KMS-11 (cell line): ENCODE data around the gene SUPT5H.

Source experiments
- H2AFZ ChIP-seq: fragments of 200-600 bp; sonication (generic); 2 replicates; pipeline ENCODE4 v1.6.1; 2016; ENCODE audit warnings: antibody characterized with exemption, mixed run types, low read depth
- H3K27ac ChIP-seq: fragments of 200-600 bp; sonication (generic); 2 replicates; pipeline ENCODE4 v1.6.1; 2016; ENCODE audit warnings: mild to moderate bottlenecking, mixed run types
- H3K27me3 ChIP-seq: fragments of 200-600 bp; sonication (generic); 2 replicates; pipeline ENCODE4 v1.6.1; 2017; ENCODE audit warnings: mild to moderate bottlenecking, low read depth, mixed run types, moderate library complexity; ENCODE audit not compliant: insufficient read depth
- H3K36me3 ChIP-seq: fragments of 200-600 bp; sonication (generic); 2 replicates; pipeline ENCODE4 v1.6.1; 2017; ENCODE audit warnings: mild to moderate bottlenecking, mixed run types; ENCODE audit not compliant: insufficient read depth
- H3K4me1 ChIP-seq: fragments of 200-600 bp; sonication (generic); 2 replicates; pipeline ENCODE4 v1.6.1; 2016; ENCODE audit warnings: mild to moderate bottlenecking, low read depth, mixed run types; ENCODE audit not compliant: poor library complexity, severe bottlenecking
- H3K4me2 ChIP-seq: fragments of 200-600 bp; sonication (generic); 2 replicates; pipeline ENCODE4 v1.7.0; 2016; ENCODE audit warnings: mild to moderate bottlenecking, mixed run types
- H3K4me3 ChIP-seq: fragments of 200-600 bp; sonication (generic); IDR thresholded peaks from 2 replicates; pipeline ENCODE4 v1.6.1; 2017; ENCODE audit warnings: low read depth, low read length, mixed read lengths; ENCODE audit not compliant: insufficient read depth
- H3K79me2 ChIP-seq: fragments of 200-600 bp; sonication (generic); 2 replicates; pipeline ENCODE4 v1.6.1; 2016; ENCODE audit warnings: low read depth, mixed run types; ENCODE audit not compliant: insufficient read depth
- H3K9ac ChIP-seq: fragments of 200-600 bp; sonication (generic); 2 replicates; pipeline ENCODE4 v1.6.1; 2016; ENCODE audit warnings: mild to moderate bottlenecking, mixed run types
- H4K20me1 ChIP-seq: fragments of 200-600 bp; sonication (generic); 2 replicates; pipeline ENCODE4 v1.6.1; 2016; ENCODE audit warnings: mild to moderate bottlenecking, mixed run types; ENCODE audit not compliant: insufficient read depth
- TF ChIP-seq, protein P1 (sequence below): fragments of 200-600 bp; sonication (generic); conservative IDR thresholded peaks from 2 replicates; pipeline ENCODE4 v1.6.1; 2017; ENCODE audit warnings: low read depth, mild to moderate bottlenecking, antibody characterized with exemption, low read length, moderate library complexity, mixed read lengths

Gene SUPT5H

DNA sequence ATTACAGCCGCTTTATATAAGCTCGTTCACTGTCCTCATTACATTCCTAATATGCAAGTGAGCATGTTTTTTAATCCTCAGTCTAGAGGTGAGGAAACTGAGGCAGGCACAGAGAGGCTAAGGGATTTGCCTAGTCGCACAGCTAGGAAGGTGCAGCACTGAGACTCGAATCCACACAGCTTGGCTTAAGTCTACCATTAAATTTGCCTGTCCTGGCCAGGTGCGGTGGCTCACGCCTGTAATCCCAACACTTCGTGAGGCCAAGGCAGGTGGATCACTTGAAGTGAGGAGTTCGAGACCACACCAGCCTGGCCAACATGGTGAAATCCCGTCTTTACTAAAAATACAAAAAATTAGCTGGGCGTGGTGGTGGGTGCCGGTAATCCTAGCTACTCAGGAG, 17.7 kb upstream of the SUPT5H start:
- TF ChIP-seq, protein P1, sequence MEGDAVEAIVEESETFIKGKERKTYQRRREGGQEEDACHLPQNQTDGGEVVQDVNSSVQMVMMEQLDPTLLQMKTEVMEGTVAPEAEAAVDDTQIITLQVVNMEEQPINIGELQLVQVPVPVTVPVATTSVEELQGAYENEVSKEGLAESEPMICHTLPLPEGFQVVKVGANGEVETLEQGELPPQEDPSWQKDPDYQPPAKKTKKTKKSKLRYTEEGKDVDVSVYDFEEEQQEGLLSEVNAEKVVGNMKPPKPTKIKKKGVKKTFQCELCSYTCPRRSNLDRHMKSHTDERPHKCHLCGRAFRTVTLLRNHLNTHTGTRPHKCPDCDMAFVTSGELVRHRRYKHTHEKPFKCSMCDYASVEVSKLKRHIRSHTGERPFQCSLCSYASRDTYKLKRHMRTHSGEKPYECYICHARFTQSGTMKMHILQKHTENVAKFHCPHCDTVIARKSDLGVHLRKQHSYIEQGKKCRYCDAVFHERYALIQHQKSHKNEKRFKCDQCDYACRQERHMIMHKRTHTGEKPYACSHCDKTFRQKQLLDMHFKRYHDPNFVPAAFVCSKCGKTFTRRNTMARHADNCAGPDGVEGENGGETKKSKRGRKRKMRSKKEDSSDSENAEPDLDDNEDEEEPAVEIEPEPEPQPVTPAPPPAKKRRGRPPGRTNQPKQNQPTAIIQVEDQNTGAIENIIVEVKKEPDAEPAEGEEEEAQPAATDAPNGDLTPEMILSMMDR: no peak
- Histone ChIP-seq H3K9ac (no peak overlapping the region), H3K27me3 (0 out of 2 replicates have a peak, but pooled peaks cover 3% of the 10 kb centered on the region), H3K4me1 (peaks cover 24% of the 10 kb centered on the region), H3K4me3 (no peak overlapping the region), H3K79me2 (no peaks in the 10 kb centered on the region), H3K4me2 (no peak overlapping the region), H4K20me1 (no peaks in the 10 kb centered on the region), H3K27ac (no peak overlapping the region), H3K36me3 (peaks cover 3% of the 10 kb centered on the region; the same call in 1 of the 2 replicates), H2AFZ (no peak overlapping the region)

DNA sequence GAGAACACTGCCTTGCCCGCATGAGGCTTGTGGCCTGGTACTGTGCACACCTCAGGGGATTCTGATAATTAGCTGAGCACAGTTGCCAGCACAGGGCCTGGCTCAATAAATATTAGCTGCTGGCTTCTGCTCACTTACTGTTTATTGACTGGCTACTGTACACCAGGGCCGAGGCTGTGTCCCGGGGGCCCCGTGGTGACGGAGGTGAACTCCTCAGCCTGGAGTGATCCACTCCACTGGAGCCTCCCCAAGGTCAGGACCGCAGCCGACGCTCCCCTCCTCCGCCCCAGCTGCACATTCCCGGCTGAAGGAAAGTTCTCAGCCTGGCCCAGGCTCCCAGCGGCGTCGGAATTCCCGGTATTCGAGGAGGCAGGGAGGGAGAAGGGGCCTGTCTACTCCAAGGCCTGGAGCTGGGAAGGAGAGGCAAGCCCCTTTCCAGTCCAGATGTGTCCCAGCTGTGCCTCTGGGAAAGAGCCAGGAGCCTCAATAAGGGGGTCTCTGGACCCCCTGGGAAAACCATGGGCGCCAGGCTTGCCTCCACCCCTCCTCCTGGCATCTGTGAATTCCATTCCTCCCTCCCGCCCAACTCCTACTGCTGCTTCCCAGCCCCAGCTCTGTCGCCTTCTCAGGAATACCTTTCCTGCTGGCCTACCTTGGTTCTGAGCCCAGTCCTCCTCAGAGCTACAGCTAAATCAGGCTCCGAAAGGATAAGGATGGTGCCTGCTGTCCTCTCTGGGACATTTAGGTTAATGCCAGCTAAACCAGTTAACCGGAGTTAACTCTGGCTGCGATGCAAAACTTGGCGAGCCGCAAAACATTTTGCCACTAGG, 16.9 kb upstream of the SUPT5H start:
- no peak overlapping the region for H3K4me2 ChIP-seq
- peaks cover 11% of the 10 kb centered on the region; the same call in 1 of the 2 replicates for H3K36me3 ChIP-seq
- no peaks in the 10 kb centered on the region for H4K20me1 ChIP-seq
- TF ChIP-seq, protein P1: no peak
- 0 out of 2 replicates have a peak, but pooled peaks cover 3% of the 10 kb centered on the region for H3K27me3 ChIP-seq
- H3K4me3 ChIP-seq: no peak overlapping the region
- no peak overlapping the region for H3K9ac ChIP-seq
- H2AFZ ChIP-seq: no peak overlapping the region
- H3K79me2 ChIP-seq: 0 out of 2 replicates have a peak, but pooled peaks cover under 1% of the 10 kb centered on the region
- no peak overlapping the region for H3K27ac ChIP-seq
- H3K4me1 ChIP-seq: peaks cover 32% of the 10 kb centered on the region

DNA sequence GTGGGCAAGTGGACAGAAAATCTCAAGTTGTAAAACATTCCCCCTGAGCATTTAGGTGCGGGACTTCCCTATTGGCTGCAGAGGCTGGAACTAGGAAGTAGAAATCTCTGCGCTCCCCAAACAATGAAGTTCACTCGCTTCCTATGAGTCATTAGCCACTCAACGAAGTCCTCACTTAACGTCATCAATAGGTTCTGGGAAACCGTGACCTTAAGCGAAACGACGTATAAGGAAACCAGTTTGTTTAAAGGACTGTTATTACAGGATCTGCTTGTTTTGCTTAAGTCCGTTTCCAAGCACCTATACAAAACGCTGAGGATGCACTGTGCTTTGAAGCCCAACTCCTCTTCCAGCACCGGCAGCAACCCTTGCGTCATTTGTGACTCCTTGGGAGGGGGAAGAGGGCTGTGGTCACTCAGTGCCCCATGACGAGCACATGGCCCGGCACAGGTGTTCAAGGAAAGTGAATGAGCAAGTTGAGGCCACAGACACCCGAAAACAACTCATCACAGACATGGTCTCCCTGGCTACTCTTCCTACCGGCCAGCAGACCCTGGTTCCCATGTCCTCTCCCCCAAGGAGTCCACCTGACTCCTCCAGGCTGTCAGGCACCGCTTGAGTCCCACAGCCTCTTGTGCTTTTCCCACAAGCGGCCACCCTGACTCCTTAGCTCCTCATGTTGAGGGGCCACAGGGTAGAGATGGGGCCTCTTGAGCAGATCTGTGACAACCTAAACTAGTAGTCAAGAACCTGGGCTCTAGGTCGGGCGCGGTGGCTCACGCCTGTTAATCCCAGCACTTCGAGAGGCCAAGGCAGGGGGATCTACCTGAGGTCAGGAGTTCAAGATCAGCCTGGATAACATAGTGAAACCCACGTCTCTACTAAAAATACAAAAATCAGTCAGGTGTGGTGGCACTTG, 14.4 kb upstream of the SUPT5H start:
- Histone ChIP-seq H3K4me1 (peaks cover 47% of the 10 kb centered on the region), H3K27me3 (0 out of 2 replicates have a peak, but pooled peaks cover 3% of the 10 kb centered on the region), H3K4me3 (no peak overlapping the region), H4K20me1 (no peaks in the 10 kb centered on the region), H2AFZ (no peak overlapping the region), H3K36me3 (peaks cover 27% of the 10 kb centered on the region; the same call in 1 of the 2 replicates), H3K4me2 (no peak overlapping the region), H3K79me2 (peaks cover 23% of the 10 kb centered on the region), H3K9ac (no peak overlapping the region), H3K27ac (peak overlapping the region; percentile 49)
- TF ChIP-seq, protein P1: no peak

DNA sequence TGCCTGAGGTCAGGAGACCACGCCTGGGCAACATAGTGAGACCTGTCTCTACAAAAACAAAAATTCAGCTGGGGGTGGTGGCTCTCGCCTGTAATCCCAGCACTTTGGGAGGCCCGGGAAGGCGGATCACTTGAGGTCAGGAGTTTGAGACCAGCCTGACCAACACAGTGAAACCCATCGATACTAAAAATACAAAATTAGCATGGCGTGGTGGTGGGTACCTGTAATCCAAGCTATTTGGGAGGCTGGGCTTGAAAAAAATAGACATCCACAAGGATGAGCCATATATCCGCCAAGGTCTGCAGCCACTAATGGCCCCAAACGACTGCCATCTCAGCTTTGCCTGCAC, 12.7 kb upstream of the SUPT5H start:
- Histone ChIP-seq H3K9ac (no peak overlapping the region), H4K20me1 (no peaks in the 10 kb centered on the region), H3K4me2 (no peak overlapping the region)

More for the DNA sequence above, 12.7 kb upstream of the SUPT5H start:
- peak overlapping the region; percentile 16; the same call in 1 of the 2 replicates for H3K27ac ChIP-seq
- peaks cover 27% of the 10 kb centered on the region; the same call in 1 of the 2 replicates for H3K36me3 ChIP-seq
- H3K4me3 ChIP-seq: no peak overlapping the region
- no peak overlapping the region for H2AFZ ChIP-seq
- H3K27me3 ChIP-seq: 0 out of 2 replicates have a peak, but pooled peaks cover under 1% of the 10 kb centered on the region
- TF ChIP-seq, protein P1: no peak
- H3K4me1 ChIP-seq: peaks cover 54% of the 10 kb centered on the region
- peaks cover 23% of the 10 kb centered on the region for H3K79me2 ChIP-seq
